Stimulated activated CD8-positive, alpha-beta memory T cell treated with anti-CD3 and anti-CD28 coated beads, Interleukin-7, amount 100 ng/mL, for 1 hour (primary cell): Measurements from ENCODE around the gene SPRYD3.

ENCODE experiments used
- DNase-seq, 2 donors: peaks; one replicate each; pipeline ENCODE4 v3.0.0-alpha.2; 2020; ENCODE audit warnings: low read depth in 2 of 2

The SPRYD3 gene

DNA sequence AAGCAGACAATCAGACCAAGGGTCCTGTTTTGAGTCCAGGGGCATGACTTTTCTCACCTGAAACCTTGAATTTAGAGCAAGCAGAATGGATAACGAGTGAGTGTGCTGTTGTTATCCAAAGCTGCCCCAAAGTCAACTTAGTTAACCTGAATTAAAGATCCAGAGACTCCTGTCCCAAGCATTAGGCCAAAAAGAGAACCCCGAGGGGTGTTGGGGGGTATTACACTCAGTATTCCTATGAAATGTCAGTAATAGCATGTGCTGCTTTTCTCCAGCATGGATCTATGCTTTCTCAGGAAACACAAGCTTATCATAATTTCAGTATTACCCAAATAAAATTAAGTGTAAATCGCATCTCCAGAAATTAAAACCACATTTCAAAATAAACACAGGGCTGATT is 53.9 kb downstream of the SPRYD3 start:
- no peak for DNase-seq

DNA sequence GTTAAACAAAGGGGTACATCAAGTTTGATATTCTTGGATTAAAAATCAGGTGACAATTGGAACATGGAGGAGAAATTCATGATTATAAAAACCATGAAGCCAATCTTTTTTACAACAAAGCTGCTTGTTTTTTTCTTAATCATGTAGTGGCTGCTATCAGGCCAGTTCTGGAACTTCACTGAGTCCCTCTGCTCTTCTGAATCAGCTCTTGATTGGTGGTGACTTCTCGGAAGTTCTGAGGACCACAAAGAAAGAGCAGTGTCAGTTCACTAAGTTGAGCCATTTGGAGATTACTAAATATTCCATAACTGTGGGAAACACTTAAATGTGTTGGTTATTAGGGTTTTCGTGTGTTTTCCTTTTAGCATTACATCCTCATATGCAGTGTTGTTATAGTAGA is 64.5 kb downstream of the SPRYD3 start:
- DNase-seq: no peak
